Fibroblast of the aortic adventitia (primary cell): ENCODE data around the gene SEMA3D. TPM values are rescaled to one million over a fixed set of nuclear protein-coding genes. Genes with fewer than 3 reads are reported as not detected.
A peak's percentile ranks its signal among the peaks of the same experiment; 100 is the strongest.

Source experiments
- DNase-seq: peaks from one replicate; pipeline ENCODE4 v3.0.0-alpha.2; 2010; ENCODE audit warnings: low read depth
- H3K4me3 ChIP-seq: 2 replicates; pipeline ENCODE4 v1.5.1; 2011; ENCODE audit warnings: low read depth, mild to moderate bottlenecking, control low read depth, low read length, moderate library complexity
- total RNA-seq: library from RNA; depleted of rRNA; stranded (reverse); fragments of >200 nt; gene quantifications from 2 replicates; pipeline ENCODE4 v1.2.3, GENCODE V29; 2012; ENCODE audit warnings: low replicate concordance
- TF ChIP-seq, protein P1 (sequence below): IDR thresholded peaks from 2 replicates; pipeline ENCODE4 v1.5.1; 2011; ENCODE audit warnings: mild to moderate bottlenecking, low read length, control low read depth, inconsistent platforms; ENCODE audit not compliant: insufficient read depth

SEMA3D gene
- total RNA-seq, 1 donor, result 51.2 TPM

- TF ChIP-seq, protein P1, sequence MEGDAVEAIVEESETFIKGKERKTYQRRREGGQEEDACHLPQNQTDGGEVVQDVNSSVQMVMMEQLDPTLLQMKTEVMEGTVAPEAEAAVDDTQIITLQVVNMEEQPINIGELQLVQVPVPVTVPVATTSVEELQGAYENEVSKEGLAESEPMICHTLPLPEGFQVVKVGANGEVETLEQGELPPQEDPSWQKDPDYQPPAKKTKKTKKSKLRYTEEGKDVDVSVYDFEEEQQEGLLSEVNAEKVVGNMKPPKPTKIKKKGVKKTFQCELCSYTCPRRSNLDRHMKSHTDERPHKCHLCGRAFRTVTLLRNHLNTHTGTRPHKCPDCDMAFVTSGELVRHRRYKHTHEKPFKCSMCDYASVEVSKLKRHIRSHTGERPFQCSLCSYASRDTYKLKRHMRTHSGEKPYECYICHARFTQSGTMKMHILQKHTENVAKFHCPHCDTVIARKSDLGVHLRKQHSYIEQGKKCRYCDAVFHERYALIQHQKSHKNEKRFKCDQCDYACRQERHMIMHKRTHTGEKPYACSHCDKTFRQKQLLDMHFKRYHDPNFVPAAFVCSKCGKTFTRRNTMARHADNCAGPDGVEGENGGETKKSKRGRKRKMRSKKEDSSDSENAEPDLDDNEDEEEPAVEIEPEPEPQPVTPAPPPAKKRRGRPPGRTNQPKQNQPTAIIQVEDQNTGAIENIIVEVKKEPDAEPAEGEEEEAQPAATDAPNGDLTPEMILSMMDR, result no peak
- DNase-seq, result peak; percentile 66
- H3K4me3 ChIP-seq, result peak overlapping the region; percentile 95
These were observed 754 bp downstream of the SEMA3D start for GRCh38 chr7:85186083-85186520.

GRCh38 chr7:85185424-85186082 lies 1.3 kb downstream of the SEMA3D start:
- DNase-seq, result peak; percentile 82
- TF ChIP-seq, protein P1, result peak; percentile 25
- peak overlapping the region; percentile 95 for H3K4me3 ChIP-seq

DNA sequence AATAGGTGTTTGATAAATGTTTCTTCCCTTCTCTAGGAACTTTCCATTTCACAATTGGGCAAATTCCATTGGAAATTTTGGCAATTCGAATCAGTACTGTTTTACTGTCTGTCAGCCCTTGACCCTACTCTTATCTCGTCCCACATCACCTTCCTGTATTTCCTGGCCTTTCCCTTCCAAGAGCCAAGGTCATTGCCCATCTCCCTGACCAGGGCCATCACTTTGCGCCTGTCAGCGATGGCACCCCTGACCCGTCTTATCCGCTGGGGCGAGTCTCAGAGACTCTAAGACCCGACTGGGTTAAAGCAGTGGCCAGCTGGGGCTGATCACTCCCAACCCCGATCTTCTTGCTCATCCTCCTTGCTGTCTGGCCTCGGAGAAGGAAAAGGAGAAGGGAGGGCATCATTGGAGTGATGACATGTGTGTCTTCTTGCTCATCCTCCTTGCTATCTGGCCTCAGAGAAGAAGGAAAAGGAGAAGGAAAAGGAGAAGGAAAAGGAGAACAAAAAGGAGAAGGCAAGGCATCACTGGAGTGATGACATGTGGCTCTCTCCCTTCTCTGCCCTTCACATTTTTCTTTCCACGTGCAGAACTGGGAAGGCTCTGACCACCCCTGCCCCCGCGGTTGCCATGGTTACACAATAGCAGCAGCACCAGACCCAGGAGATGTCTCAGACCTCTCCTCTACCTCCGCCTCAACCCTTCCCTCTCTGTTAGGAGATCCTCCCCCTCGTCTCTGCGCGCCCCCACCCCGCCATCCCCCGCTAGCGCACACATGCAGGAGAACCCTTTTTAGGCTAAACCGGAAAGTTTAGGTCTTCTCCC lies 2.0 kb downstream of the SEMA3D start:
- peak overlapping the region; percentile 95 for H3K4me3 ChIP-seq
- peak; percentile 69 for DNase-seq
- TF ChIP-seq, protein P1, result no peak

GRCh38 chr7:85183296-85183695 lies 3.6 kb downstream of the SEMA3D start:
- TF ChIP-seq, protein P1, result no peak
- no peak for DNase-seq

GRCh38 chr7:85178531-85179298 lies 8.1 kb downstream of the SEMA3D start:
- H3K4me3 ChIP-seq, result no peak overlapping the region
- DNase-seq, result peak; percentile 58
- TF ChIP-seq, protein P1, result no peak

More at GRCh38 chr7:85183296-85183695, 3.6 kb downstream of the SEMA3D start:
- no peak overlapping the region for H3K4me3 ChIP-seq

GRCh38 chr7:85177316-85177715 lies 9.5 kb downstream of the SEMA3D start:
- no peak overlapping the region for H3K4me3 ChIP-seq
- TF ChIP-seq, protein P1, result no peak
- peak; percentile 59 for DNase-seq
